NB4 (cell line): ENCODE data around the gene CNGA1.

ENCODE experiments used
- DNase-seq: peaks from one replicate; pipeline ENCODE4 v3.0.0; 2010; ENCODE audit warnings: low read depth
- H3K4me3 ChIP-seq: one replicate; pipeline ENCODE4 v1.5.1; 2011; ENCODE audit warnings: mild to moderate bottlenecking, low read depth, low read length, moderate library complexity
- MYC ChIP-seq: IDR thresholded peaks from 2 replicates; pipeline ENCODE4 v1.6.1; 2011; ENCODE audit warnings: low read depth, low read length
- POLR2A ChIP-seq: IDR thresholded peaks from 2 replicates; pipeline ENCODE4 v1.6.1; 2011; ENCODE audit warnings: mild to moderate bottlenecking; ENCODE audit not compliant: insufficient read length; ENCODE audit errors: extremely low read depth
- TF ChIP-seq, protein P1 (sequence below): IDR thresholded peaks from one replicate; pipeline ENCODE4 v1.5.1; 2012; ENCODE audit warnings: low read depth, low read length
- TF ChIP-seq, protein P2 (sequence below): IDR thresholded peaks from 2 replicates; pipeline ENCODE4 v1.6.1; 2011; ENCODE audit warnings: low read depth, low read length

CNGA1 gene

DNA sequence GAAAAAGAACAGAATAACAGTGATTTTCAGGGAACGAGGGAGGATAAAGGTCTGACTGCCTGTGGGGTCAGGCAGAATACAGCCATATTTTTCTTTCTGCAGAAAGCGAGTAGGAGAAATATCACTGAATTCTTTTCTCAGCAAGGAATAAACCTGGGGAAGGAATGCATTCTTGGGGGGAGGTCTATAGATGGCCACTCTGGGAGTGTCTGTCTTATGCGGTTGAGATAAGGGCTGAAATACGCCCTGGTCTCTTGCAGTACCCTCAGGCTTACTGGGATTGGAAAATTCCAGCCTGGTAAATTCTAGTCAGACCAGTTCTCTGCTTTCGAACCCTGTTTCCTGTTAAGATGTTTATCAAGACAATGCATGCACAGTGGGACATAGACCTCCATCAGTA lies 26.3 kb downstream of the CNGA1 start:
- no peak for TF ChIP-seq POLR2A
- TF ChIP-seq, protein P1, sequence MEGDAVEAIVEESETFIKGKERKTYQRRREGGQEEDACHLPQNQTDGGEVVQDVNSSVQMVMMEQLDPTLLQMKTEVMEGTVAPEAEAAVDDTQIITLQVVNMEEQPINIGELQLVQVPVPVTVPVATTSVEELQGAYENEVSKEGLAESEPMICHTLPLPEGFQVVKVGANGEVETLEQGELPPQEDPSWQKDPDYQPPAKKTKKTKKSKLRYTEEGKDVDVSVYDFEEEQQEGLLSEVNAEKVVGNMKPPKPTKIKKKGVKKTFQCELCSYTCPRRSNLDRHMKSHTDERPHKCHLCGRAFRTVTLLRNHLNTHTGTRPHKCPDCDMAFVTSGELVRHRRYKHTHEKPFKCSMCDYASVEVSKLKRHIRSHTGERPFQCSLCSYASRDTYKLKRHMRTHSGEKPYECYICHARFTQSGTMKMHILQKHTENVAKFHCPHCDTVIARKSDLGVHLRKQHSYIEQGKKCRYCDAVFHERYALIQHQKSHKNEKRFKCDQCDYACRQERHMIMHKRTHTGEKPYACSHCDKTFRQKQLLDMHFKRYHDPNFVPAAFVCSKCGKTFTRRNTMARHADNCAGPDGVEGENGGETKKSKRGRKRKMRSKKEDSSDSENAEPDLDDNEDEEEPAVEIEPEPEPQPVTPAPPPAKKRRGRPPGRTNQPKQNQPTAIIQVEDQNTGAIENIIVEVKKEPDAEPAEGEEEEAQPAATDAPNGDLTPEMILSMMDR: no peak
- no peak for TF ChIP-seq MYC
- TF ChIP-seq, protein P2, sequence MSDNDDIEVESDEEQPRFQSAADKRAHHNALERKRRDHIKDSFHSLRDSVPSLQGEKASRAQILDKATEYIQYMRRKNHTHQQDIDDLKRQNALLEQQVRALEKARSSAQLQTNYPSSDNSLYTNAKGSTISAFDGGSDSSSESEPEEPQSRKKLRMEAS: no peak
- DNase-seq: no peak
- no peak overlapping the region for H3K4me3 ChIP-seq

DNA sequence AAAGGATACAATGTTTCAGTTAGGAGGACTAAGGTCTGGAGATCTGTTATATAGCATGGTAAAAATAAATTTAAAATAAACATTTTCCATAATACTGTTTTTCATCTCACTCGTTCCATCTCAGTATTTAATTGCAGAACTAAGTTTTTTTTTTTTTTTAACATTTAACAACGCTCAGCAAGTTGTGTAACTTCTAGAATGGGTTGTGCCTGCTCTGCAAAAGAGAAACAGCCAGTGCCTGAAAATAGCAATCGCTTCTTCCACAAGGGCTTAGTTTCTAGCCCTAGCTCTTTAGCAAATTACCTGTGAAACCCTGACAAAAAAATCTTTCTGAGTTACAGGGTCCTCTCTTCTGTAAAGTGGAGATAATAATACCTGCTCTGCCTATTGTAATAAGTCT lies 41.9 kb downstream of the CNGA1 start:
- no peak overlapping the region for H3K4me3 ChIP-seq
- DNase-seq: no peak
- TF ChIP-seq POLR2A (no peak), MYC (no peak)
- TF ChIP-seq, protein P1: no peak
- TF ChIP-seq, protein P2: no peak

DNA sequence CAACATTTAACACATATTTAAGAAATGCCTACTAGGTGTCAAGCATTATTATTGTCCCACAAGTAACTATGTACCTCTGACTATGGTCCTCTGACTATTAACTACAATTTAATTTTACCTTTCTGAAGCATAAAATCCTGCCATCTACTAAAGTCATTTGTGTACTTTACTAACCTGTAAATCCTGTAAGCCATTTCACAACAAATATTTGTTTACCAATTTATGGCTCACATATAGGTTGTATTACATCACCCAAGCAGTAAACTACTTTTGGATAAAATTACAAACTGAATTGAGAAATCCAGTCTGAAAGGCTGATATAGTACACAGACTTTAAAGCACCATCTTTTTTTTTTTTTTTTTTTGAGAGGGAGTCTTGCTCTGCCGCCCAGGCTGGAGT lies 43.8 kb downstream of the CNGA1 start:
- DNase-seq: no peak
- no peak overlapping the region for H3K4me3 ChIP-seq
- TF ChIP-seq MYC (no peak), POLR2A (no peak)

DNA sequence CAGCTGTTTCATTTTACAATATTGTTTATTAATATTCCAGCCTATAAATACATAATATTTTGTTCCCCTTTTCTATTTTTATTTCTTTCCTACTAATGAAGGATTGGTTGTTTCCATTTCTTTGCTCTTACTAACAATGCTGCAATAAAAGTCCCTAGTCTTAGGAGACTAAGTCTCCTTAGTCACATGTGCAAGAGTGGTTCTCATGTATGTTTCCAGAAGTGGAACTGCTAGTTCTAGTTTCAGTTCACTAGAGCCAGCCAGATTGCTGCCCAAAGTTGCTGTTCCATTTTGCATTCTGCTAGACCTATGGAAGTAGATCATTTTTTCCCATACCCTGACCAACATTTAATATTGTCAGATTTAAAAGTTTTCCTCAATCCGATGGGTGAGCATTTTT lies 44.3 kb downstream of the CNGA1 start:
- H3K4me3 ChIP-seq: no peak overlapping the region
- no peak for DNase-seq
- TF ChIP-seq, protein P2: no peak
- no peak for TF ChIP-seq MYC

DNA sequence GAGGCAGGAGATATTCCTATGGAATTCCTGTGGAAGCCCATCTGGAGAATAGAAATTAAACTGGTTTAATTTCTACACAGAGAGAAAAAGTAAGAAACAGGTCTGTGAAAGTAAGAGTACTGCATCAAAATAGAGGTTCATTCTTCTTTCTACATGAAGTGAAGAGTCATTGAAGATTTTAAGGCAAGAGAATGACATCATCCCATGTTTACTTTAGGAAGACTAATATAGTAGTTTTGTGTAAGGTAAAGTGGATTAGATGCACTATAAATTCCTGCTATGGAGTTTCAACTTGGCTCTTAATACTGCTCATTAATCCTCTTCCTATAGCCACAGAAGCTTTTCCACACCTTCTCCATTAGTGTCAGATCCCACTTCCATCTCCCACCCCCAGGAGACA lies 47.6 kb downstream of the CNGA1 start:
- no peak for DNase-seq
- TF ChIP-seq, protein P2: no peak
- TF ChIP-seq, protein P1: no peak
- no peak for TF ChIP-seq POLR2A
- no peak for TF ChIP-seq MYC

DNA sequence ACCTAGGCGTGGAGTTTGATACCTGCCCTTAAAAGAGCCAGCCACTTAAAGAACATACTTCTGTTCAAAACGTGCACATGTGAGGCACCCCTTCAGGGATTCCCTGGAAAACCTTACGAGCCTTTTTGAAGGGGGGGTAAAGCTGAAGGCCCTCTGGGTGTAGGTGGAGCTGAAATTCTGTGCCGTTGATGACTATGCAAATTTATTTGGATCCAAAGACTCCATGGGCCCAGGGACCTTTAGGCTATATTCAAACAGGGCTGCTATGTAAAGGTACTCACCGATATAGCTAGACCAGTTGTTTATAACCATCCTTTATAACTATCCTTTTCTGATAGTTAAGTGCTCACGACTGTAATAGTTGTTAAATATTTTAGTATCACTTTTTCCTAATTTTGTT lies 61.8 kb downstream of the CNGA1 start:
- no peak for DNase-seq
- TF ChIP-seq, protein P2: no peak
- no peak for TF ChIP-seq MYC
- TF ChIP-seq, protein P1: no peak
- no peak overlapping the region for H3K4me3 ChIP-seq

More for the DNA sequence above, 47.6 kb downstream of the CNGA1 start:
- no peak overlapping the region for H3K4me3 ChIP-seq

DNA sequence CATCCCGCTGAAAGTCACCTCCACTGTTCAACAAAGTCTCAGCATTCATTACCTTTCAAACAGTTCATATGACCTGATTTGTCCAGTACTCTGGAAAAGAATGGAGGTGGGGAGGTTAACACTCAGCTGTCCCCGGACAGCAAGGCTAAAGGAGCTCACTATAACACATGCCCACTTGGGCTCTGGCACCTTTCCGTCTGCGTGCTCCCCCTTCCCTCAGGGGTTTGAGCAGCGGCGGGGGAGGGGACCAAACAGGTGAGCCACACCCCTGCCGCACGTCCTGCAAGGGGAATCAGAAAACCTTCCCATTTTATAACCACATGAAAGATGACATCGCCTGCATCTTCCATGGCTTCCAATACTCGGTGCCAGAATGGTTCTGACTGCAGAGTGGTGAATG lies 62.2 kb downstream of the CNGA1 start:
- DNase-seq: no peak
- H3K4me3 ChIP-seq: no peak overlapping the region
- TF ChIP-seq, protein P2: no peak
- no peak for TF ChIP-seq MYC
- TF ChIP-seq POLR2A: no peak
- TF ChIP-seq, protein P1: no peak
